GM19395 (cell line): ENCODE results near the gene PRMT5.
"Not testable (repeated sequence)": the region's sequence is repeated elsewhere in the genome, so short reads cannot be mapped to it uniquely, and the experiment has no call there.

Experiments
- ATAC-seq: cut with Tn5 transposase; IDR thresholded peaks from one replicate; pipeline ENCODE4 v1.9.1; 2021; ENCODE audit warnings: mild to moderate bottlenecking, moderate library complexity; ENCODE audit not compliant: unreplicated experiment

PRMT5 gene

GRCh38 chr14:22935156-22935555 is 6.0 kb upstream of the PRMT5 start:
- ATAC-seq = no peak

- ATAC-seq = no peak
These were observed 3.0 kb upstream of the PRMT5 start for GRCh38 chr14:22932146-22932545.

GRCh38 chr14:22929961-22930364 is 787 bp upstream of the PRMT5 start:
- no peak for ATAC-seq

GRCh38 chr14:22928237-22929103 is 706 bp downstream of the PRMT5 start:
- no peak for ATAC-seq

GRCh38 chr14:22926316-22926715 is 2.9 kb downstream of the PRMT5 start:
- ATAC-seq = no peak

GRCh38 chr14:22925513-22925912 is 3.7 kb downstream of the PRMT5 start:
- no peak for ATAC-seq

GRCh38 chr14:22923746-22924145 is 5.4 kb downstream of the PRMT5 start:
- no peak for ATAC-seq

- no peak for ATAC-seq
These were observed 6.9 kb downstream of the PRMT5 start for GRCh38 chr14:22922294-22922693.

- no peak for ATAC-seq
These were observed 8.5 kb downstream of the PRMT5 start for GRCh38 chr14:22920697-22921096.

GRCh38 chr14:22919601-22919921 is 9.6 kb downstream of the PRMT5 start:
- ATAC-seq = peak; percentile 31

GRCh38 chr14:22918804-22919600 is 10.2 kb downstream of the PRMT5 start, which contains the start of gene RBM23:
TSS of gene RBM23 (minus strand) at chr14:22919149.
- ATAC-seq = peak; percentile 91

- no peak for ATAC-seq
These were observed 13.2 kb downstream of the PRMT5 start for GRCh38 chr14:22915886-22916521.

- not testable (repeated sequence) for ATAC-seq
These were observed 14.3 kb downstream of the PRMT5 start for GRCh38 chr14:22914836-22915235.

- ATAC-seq = no peak
These were observed 18.3 kb downstream of the PRMT5 start for GRCh38 chr14:22910916-22911315.

GRCh38 chr14:22908601-22909000 is 20.6 kb downstream of the PRMT5 start:
- no peak for ATAC-seq

- ATAC-seq = no peak
These were observed 21.7 kb downstream of the PRMT5 start for GRCh38 chr14:22907429-22907828.

- ATAC-seq = no peak
These were observed 23.1 kb downstream of the PRMT5 start for GRCh38 chr14:22906073-22906472.

- no peak for ATAC-seq
These were observed 23.5 kb downstream of the PRMT5 start for GRCh38 chr14:22905627-22906026.

GRCh38 chr14:22903742-22904087 is 25.5 kb downstream of the PRMT5 start:
- no peak for ATAC-seq

- ATAC-seq = no peak
These were observed 27.4 kb downstream of the PRMT5 start for GRCh38 chr14:22901799-22902198.

GRCh38 chr14:22900081-22900799 is 28.9 kb downstream of the PRMT5 start:
- ATAC-seq = no peak
